Measurements from ENCODE around the gene NRTN.
A peak's percentile ranks its signal among the peaks of the same experiment; 100 is the strongest.
"Not testable (repeated sequence)": the region's sequence is repeated elsewhere in the genome, so short reads cannot be mapped to it uniquely, and the experiment has no call there.

NRTN gene, protein sequence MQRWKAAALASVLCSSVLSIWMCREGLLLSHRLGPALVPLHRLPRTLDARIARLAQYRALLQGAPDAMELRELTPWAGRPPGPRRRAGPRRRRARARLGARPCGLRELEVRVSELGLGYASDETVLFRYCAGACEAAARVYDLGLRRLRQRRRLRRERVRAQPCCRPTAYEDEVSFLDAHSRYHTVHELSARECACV

GRCh38 chr19:5804516-5805461 lies at the start of gene NRTN:
Gene NRTN, plus strand, starts transcription at chr19:5805067. Its CDS starts 19,099 bp downstream, at chr19:5824166.
- peak; percentile 72 for DNase-seq

GRCh38 chr19:5762608-5763217 lies 42.2 kb upstream of the NRTN start:
- no peak for DNase-seq

DNA sequence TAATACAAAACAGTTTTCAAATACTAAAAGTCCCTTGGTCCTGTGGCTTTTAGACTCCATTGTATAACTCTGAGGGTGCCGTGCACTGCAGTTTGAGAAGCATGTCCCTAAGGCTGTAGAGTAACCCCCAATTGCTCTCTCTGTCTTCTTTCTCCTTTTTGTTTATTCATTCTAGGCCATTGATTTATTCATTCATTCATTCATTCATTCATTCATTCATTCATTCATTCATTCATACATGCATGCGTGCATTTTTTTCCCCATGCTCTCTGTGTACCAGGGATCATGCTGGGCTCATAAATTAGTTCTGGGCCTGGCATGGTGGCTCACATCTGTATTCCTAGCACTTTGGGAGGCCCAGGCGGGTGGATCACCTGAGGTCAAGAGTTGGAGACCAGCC lies 39.6 kb upstream of the NRTN start:
- DNase-seq: no peak

DNA sequence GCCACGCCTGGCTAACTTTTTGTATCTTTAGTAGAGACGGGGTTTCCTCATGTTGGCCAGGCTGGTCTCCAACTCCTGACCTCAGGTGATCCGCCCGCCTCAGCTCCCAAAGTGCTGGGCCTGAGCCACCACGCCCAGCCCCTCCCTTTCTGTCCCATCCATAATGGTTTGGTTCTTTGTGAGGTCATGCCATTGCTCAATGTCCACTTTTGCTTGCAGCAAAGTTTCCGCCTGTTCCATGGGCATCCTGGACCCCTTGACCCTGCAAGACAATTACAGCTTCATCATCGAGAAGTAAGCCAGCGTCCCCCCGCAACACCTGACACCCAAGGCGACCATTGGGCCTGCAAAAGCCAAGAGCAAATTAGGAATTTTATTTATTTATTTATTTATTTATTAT lies 36.9 kb upstream of the NRTN start:
- DNase-seq: no peak

DNA sequence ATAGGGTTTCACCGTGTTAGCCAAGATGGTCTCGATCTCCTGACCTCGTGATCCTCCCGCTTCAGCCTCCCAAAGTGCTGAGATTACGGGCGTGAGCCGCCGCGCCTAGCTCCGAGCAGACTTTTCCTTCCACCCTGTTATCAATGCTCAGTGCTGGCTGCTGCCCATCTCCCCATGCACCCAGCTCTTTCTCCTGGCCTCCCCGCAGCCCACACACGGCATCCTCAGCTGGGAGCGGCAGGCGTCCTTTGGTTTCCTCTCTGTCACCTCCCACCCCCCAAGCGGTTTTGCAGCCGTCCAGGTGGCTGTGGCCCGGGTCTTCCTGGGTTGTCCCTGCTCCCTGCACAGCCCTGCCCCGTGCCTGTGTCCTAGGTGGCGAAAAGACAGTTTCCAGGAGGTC lies 32.5 kb upstream of the NRTN start:
- DNase-seq: no peak

- DNase-seq: no peak
These were observed 31.6 kb upstream of the NRTN start for GRCh38 chr19:5773276-5773675.

DNA sequence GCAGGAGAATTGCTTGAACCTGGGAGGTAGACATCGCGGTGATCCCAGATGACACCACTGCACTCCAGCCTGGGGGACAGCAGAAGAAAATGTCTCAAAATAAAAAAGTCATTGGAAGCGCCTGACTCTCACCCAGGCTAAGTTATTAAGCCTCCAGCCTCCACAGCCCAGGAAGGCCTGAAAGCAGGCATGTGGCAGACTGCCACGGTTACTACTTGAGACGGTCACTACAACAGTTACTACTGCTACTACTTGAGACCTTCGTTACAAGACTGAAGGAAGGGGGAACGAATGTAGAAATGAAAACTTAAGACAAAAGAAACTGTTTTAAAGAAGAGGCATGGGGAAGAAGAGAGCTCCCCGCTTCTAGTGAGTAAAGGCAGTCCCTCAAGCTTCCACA lies 29.9 kb upstream of the NRTN start:
- no peak for DNase-seq

- no peak for DNase-seq
These were observed 29.1 kb upstream of the NRTN start for GRCh38 chr19:5775668-5776309.

- no peak for DNase-seq
These were observed 26.5 kb upstream of the NRTN start for GRCh38 chr19:5778402-5778801.

DNA sequence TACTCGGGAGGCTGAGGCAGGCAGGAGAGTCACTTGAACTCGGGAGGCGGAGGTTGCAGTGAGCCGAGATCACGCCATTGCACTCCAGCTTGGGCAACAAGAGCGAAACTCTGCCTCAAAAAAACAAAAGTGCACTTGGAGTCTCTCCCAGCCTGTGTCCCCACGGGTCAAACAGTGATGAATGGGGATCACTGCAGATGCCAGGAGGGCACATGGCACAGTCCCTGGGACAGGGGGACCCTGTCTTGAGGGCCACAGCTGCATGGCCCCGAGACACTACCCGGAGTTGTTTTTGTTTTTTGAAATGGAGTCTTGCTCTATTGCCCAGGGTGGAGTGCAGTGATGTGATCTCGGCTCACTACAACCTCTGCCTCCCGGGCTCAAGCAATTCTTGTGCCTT lies 24.0 kb upstream of the NRTN start:
- DNase-seq: not testable (repeated sequence)

DNA sequence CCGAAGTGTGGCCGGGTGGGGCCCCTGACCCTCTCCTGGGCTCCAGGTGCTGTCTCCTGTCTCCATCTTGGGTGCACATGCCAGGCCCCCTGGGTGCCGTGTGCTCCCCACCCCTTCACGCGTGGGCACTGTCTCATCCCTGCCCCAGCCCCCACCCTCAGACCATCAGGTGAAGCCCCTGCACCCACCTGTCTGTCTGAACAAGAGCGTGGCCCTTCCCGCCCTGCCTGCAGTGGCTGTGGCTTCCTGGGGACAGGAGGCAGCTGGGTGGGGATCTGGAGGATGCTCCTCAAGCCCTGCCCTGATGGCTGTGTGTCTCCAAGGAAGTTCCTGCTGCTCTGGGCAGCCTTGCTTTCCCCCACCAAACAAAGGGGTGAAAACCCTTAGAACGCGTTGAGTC lies 22.5 kb upstream of the NRTN start:
- no peak for DNase-seq

DNA sequence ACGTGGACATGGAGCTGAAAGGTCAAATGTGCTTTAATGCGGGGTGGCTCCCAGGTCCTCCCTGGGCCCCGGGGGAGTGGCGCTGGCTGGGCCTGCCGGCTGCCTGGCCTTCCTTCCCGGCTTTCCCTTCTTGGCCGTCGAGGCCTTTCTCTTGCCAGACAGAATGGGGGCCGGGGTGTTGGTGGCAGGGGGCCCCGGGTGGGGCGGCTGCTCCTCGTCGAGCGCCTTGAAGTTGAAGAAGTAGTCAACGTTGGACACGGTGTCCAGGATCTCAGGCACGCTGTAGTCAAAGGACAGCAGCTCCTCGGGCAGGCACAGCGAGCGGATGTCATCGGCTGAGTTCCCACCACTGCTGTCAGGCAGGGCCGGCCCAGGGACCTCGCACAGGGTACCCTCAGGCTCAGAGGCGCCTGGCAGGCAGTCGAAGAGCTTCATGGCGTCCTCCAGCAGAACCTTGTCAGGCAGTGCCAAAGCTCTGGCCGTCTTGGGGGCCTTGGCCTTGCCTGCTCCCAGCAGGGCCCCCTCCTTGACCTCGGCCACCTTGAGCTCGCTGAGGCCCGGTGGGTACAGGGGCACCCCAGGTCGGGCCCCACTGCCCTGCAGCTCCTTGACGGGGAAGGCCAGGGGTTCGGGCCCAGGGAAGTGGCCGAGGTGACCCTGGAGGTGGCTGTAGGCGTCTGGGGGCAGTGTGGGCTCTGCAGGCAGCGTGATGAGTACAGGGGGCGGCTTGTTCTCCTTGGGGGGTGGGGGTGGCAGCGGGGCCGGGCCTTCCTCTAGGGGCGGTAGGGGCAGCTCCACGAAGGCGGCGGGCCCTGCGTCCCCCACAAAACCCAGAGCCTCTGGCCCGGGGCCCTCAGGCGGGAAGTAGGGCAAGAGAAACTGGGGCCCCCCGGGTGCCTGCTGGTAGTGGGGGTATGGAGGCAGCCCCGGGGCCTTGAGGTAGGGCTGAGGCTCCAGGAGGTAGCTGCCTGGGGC lies 21.6 kb upstream of the NRTN start:
- DNase-seq: no peak

DNA sequence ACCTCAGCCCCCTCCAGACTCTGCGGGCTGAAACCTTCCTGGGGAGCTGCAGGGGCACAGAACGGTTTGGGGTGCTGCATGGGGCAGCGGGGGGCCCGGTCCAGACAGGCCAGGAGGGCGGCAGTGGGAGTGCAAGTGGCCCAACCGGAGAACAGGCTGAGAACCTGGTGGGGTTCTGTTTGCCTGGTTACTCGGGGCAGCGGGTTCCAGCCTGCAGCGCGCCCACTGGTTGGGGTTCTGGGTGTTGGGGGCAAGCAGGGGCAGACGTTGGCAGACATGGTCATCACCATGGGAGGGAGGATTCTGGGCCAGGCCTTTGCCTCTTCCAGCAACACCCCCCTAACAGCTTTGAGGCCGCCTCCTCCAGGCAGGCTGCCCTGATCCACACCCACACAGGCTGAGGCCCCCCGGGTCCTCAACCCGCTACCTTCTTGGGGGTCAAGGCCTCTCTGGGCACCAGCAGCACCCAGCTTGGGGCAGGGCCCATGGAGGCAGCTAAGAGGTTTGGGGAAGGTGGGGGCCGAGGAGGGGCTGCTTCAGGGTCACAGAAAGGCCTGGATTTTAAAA lies 20.2 kb upstream of the NRTN start, which contains the start of gene PRR22:
Gene PRR22 (minus strand): TSS at position 166 of the 567 bp plus-strand sequence. CDS start 86 bp downstream, at position 80.
- no peak for DNase-seq

DNA sequence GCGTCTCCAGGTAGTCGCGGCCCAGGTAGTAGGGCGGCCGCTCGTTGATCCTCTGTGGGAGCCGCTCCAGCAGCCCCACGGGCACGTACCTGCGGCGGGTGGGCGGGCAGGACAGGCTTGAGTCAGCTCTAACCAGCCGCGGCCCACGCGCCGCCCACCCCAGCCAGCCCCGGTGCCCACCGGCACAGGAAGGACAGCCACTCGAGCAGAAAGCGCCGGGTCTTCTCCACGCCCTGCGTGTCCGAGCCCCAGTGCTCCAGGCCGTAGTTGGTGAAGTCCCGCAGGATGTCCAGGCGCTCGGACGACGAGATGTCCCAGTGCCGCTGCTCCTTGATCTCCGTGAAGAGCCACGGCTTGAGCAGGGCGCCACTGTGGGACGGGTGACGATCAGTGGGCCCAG lies 19.4 kb upstream of the NRTN start:
- no peak for DNase-seq

- DNase-seq: no peak
These were observed 18.1 kb upstream of the NRTN start for GRCh38 chr19:5786593-5787408.

DNA sequence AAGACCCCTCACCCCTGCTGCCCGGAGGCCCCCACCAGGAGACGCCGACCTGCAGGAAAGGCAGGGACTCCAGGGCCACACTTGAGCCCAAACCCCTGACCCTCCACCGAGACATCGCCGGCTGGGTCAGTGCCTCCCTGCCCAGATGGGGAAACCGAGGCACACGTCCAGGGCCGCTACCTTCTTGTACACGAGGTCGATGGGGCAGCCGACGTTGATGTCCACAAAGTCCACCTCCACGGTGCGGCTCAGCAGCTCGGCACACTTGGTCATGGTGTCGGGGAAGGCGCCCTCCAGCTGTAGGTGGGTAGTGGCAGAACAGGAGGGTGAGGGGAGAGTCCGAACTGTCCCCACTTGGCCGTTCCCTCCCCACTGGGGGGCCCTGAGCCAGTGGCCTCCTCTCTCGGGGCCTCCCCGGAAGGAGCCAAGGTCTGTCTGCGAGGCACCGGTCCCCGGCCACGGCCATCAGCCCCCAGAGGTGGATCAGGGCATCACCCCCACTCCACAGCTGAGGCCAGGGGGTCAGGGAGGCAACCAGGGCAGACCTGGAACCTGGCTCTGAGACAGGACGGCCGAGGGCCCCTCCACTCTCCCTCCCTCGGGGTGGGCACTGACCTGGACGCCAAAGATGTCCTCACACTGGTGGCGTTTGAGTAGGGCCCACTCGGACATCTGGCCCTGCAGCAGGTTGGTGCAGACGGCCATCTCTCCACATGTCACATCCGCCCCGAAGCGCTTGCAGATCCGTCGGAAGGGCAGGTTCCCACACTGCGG lies 17.3 kb upstream of the NRTN start:
- no peak for DNase-seq

- no peak for DNase-seq
These were observed 16.4 kb upstream of the NRTN start for GRCh38 chr19:5788422-5788821.

DNA sequence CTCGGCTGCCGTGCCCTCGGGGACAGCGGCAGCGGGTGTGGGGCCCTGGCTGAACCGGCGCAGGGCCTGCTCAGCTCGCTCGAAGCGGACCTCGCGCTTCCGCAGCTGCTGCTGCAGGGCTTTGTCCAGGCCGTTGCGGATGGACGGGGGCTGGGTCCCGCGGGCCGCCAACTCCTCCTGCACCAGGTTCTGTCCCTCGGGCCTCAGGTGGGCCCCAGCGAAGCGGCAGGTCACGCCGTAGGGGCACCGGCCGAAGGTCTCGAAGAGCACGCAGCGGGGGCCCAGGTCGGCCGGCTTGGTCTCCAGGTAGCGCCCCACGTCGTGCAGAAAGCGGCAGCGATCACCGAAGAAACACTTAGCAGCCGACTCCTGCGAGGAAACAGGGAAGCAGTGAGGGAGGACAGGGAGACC lies 15.5 kb upstream of the NRTN start:
- no peak for DNase-seq

DNA sequence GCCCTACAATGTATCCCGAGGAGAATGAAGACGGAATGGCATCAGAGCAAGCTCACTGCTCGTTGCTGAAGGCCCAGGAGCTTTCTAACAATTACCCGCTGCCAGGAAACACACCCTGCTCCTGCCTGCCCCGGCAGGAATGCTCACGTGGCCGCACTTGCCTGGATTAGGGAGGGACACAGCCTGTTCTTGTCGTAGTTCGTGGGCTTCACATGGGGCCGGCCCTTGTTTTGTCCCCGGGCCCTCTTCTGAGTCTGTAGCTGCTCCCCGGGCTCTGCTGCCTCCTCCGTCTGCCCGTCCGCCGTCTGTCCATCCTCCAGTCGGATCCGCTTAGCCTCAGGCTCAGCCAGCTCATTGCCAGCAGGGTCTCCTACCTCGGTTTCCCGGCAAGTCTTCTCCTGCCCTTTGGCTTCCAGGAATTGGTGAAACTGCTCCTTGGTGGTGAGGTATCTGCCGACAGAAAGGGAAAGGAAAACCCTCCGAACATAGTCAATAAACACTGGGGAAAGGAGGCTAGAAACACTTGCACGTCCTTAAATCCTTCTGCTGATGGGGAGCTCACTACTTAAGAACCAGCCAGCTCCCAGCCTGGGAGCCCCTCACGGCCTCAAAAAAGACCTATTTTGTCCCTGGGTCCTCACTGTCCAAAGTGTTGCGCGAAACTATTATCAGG lies 14.8 kb upstream of the NRTN start:
- DNase-seq: no peak
